HFFc6 (cell line): ENCODE data around the gene SBF2. TPM values are rescaled to one million over a fixed set of nuclear protein-coding genes. Genes with fewer than 3 reads are reported as not detected.

Experiments used
- DNase-seq: peaks from one replicate; pipeline ENCODE4 v3.0.0-alpha.2; 2018
- H3K27ac Mint-ChIP-seq: 2 replicates; pipeline ENCODE4 v1.8.0; 2020; ENCODE audit warnings: mild to moderate bottlenecking, mixed read lengths
- H3K27me3 Mint-ChIP-seq: 2 replicates; pipeline ENCODE4 v1.8.0; 2021; ENCODE audit warnings: mild to moderate bottlenecking, moderate library complexity, mixed read lengths; ENCODE audit not compliant: insufficient read depth
- H3K36me3 Mint-ChIP-seq: 2 replicates; pipeline ENCODE4 v1.8.0; 2021; ENCODE audit warnings: low read depth, mixed read lengths
- H3K4me1 Mint-ChIP-seq: 2 replicates; pipeline ENCODE4 v1.8.0; 2020; ENCODE audit warnings: low read depth, mixed read lengths
- H3K4me3 Mint-ChIP-seq: 2 replicates; pipeline ENCODE4 v1.8.0; 2020; ENCODE audit warnings: mild to moderate bottlenecking, moderate library complexity, mixed read lengths
- H3K9me3 Mint-ChIP-seq: 2 replicates; pipeline ENCODE4 v1.8.0; 2020; ENCODE audit warnings: mild to moderate bottlenecking, mixed read lengths
- total RNA-seq, 6 experiments: library from RNA; stranded (reverse); fragmentation: NEBNext Ultra II Directional; extraction: Animal tissue kit (Norgen Biotek cat#: 25700); gene quantifications; 2 replicates in 1 of 6; 3 replicates in 5 of 6; pipeline ENCODE4 v1.2.3, GENCODE V29; 2021
- TF ChIP-seq, protein P1 (sequence below): fragments of 200-600 bp; sonication (generic); IDR thresholded peaks from 2 replicates; pipeline ENCODE4 v1.5.0; 2021; ENCODE audit warnings: antibody characterized with exemption, mild to moderate bottlenecking

SBF2 gene
- total RNA-seq, 6 experiments from 2014 or later, result 25.2 to 36.0 (median 30.7) TPM

DNA sequence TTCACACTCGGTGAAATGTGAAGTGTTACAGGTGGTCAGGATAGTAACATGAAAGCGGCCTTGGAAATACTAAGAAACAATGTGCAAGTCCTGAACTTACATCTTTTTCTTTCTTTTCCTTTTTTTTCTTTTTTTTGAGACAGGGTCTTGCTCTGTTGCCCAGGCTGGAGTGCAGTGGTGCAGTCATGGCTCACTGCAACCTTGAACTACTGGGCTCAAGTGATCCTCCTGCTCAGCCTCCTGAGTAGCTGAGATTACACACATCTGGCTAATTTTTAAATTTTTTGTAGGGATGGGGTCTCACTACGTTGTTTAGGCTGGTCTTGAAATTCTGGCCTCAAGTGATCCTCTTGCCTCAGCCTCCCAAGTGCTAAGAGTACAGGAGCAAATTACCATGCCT, 377.5 kb downstream of the SBF2 start:
- no peak overlapping the region for H3K27ac Mint-ChIP-seq
- TF ChIP-seq, protein P1, sequence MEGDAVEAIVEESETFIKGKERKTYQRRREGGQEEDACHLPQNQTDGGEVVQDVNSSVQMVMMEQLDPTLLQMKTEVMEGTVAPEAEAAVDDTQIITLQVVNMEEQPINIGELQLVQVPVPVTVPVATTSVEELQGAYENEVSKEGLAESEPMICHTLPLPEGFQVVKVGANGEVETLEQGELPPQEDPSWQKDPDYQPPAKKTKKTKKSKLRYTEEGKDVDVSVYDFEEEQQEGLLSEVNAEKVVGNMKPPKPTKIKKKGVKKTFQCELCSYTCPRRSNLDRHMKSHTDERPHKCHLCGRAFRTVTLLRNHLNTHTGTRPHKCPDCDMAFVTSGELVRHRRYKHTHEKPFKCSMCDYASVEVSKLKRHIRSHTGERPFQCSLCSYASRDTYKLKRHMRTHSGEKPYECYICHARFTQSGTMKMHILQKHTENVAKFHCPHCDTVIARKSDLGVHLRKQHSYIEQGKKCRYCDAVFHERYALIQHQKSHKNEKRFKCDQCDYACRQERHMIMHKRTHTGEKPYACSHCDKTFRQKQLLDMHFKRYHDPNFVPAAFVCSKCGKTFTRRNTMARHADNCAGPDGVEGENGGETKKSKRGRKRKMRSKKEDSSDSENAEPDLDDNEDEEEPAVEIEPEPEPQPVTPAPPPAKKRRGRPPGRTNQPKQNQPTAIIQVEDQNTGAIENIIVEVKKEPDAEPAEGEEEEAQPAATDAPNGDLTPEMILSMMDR, result no peak
- no peak overlapping the region for H3K4me3 Mint-ChIP-seq
- DNase-seq, result no peak
- peaks cover 1% of the 10 kb centered on the region for H3K27me3 Mint-ChIP-seq
- peaks cover 8% of the 10 kb centered on the region for H3K4me1 Mint-ChIP-seq
- peaks cover 11% of the 10 kb centered on the region for H3K36me3 Mint-ChIP-seq
- no peaks in the 10 kb centered on the region for H3K9me3 Mint-ChIP-seq

DNA sequence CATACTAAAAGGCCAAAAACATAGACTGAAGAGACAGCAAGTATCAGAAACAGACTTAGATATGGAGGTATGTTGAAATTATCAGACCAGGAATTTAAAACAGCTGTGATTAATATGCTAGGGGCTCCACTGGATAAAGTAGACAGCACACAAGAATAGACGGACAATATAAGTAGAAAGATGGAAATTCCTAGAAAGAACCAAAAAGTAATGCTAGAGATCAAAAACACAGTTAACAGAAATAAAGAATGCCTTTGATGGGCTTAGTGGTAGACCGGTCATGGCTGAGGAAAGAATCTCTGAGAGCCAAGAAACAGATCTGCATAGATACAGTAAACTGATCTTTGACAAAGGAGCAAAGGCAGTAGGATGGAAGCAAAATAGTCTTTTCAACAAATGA, 380.0 kb downstream of the SBF2 start:
- Mint-ChIP-seq H3K27me3 (peaks cover 1% of the 10 kb centered on the region), H3K9me3 (no peaks in the 10 kb centered on the region)
- no peak for DNase-seq

DNA sequence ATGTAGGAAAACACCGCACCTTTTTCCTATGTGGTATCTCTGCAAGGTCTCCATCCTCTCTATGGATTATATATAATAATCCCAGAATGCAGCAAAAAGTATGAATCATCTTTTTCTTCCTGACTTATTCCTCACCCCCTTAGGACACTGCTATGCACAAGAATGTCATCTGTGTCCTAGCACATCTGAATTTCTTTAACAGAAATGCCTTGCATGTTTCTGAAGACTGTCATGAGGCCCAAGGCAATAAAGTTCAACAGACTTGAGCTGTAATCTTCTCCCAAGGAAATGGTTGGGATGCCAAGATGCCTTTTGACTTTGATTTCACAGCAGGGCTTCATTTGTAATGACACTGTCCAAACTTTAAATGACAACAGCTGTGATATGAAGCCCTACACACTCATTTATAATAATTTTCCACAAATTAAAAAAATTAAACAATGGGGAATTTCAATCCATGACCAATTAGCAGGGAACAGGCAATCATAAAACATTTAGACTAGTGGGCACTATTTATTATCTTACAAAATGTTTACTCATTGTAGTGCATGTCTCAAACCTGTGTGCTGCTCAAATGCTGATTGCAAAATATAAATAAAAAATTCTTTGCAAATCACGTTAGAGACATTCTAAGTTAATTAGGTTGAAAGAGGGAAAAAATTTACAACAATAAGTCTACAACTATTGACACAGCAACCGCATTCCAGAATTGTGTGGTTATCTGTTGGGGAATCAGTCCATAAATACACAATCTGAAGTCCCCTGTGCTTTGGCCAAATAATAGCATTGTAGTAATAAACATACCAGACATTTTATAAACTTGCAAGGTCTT, 387.8 kb downstream of the SBF2 start:
- no peaks in the 10 kb centered on the region; the same call in 1 of the 2 replicates for H3K9me3 Mint-ChIP-seq
- peak; percentile 98 for DNase-seq
- peaks cover 76% of the 10 kb centered on the region for H3K4me1 Mint-ChIP-seq
- peaks cover 31% of the 10 kb centered on the region for H3K36me3 Mint-ChIP-seq
- TF ChIP-seq, protein P1, result no peak
- peak overlapping the region; percentile 91 for H3K27ac Mint-ChIP-seq
- H3K4me3 Mint-ChIP-seq, result peak overlapping the region; percentile 60
- no peaks in the 10 kb centered on the region for H3K27me3 Mint-ChIP-seq

More for the DNA sequence above, 380.0 kb downstream of the SBF2 start:
- Mint-ChIP-seq H3K4me1 (peaks cover 19% of the 10 kb centered on the region), H3K36me3 (peaks cover 16% of the 10 kb centered on the region), H3K27ac (no peak overlapping the region), H3K4me3 (no peak overlapping the region)
- TF ChIP-seq, protein P1, result no peak

DNA sequence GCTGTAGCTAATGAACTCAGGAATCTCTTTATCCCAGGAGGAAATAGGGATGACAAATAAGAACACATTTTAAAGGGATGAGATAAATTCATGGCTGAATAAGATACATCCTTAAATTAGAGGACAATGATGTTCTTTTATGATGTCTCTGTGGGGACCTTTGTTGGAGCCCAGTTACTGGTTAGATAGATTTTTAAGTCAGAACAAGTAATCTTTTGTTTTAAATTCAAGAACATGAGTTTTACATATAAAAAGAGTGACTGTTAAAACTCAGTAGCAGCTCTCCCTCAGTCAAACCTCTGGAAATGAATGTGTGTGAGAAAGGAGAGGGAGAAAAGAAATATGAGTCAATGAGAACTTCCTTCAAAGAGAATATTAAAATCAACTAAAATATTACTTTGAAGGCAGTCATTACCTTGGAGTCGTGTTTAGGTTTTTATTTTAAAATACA, 388.5 kb downstream of the SBF2 start:
- Mint-ChIP-seq H3K36me3 (peaks cover 34% of the 10 kb centered on the region), H3K4me1 (peaks cover 78% of the 10 kb centered on the region), H3K4me3 (peak overlapping the region; percentile 60), H3K27ac (peak overlapping the region; percentile 91), H3K9me3 (no peaks in the 10 kb centered on the region; the same call in 1 of the 2 replicates), H3K27me3 (no peaks in the 10 kb centered on the region)
- TF ChIP-seq, protein P1, result no peak
- peak; percentile 42 for DNase-seq

DNA sequence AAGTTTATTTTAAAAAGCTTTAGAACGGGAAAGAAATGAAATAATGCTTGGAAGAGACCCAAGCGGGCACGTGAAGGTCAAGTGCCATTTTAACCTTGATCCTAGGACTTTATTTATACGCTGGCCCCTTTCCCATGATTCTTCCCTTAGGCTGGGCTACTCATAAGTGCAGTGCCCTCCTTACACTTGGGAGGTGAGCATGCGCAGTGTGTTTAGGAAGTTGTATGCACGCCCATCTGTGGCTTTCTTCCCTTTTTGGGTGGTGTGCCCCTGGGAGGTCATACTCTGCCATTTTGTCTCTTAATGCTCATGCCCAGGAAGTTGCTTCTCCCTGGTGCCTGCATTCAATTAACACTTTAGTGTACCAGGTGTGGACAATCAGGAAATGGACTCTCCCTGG, 390.4 kb downstream of the SBF2 start:
- Mint-ChIP-seq H3K4me3 (no peak overlapping the region), H3K36me3 (peaks cover 40% of the 10 kb centered on the region), H3K27ac (peak overlapping the region; percentile 91), H3K4me1 (peaks cover 88% of the 10 kb centered on the region), H3K9me3 (peaks cover 5% of the 10 kb centered on the region; the same call in 1 of the 2 replicates), H3K27me3 (peaks cover 2% of the 10 kb centered on the region; the same call in 1 of the 2 replicates)
- TF ChIP-seq, protein P1, result no peak
- DNase-seq, result no peak
